Psoas muscle (tissue), 8 donors: ENCODE results near the gene CEP104. TPM values are rescaled to one million over a fixed set of nuclear protein-coding genes. Genes with fewer than 3 reads are reported as not detected.

ENCODE experiments used
- ATAC-seq, 4 donors: fragments of 200-7000 bp; cut with Tn5 transposase; one replicate each; pipeline ENCODE4 v1.9.1; 2020; ENCODE audit warnings: moderate library complexity in 3 of 4, mild to moderate bottlenecking in 2 of 4
- DNase-seq, 2 donors: peaks; one replicate each; pipeline ENCODE4 v3.0.0-alpha.2; 2020
- H3K27ac ChIP-seq: fragments of 200-600 bp; one replicate; pipeline ENCODE4 v1.8.0; 2022
- H3K27me3 ChIP-seq, 3 donors: fragments of 200-600 bp in 1 of 3; one replicate each; pipeline versions ENCODE4 v1.6.1 to v1.8.0; 2013 to 2022; ENCODE audit warnings: low read length in 2 of 3, mild to moderate bottlenecking in 2 of 3, moderate library complexity in 1 of 3; ENCODE audit not compliant: insufficient read depth in 3 of 3
- H3K36me3 ChIP-seq, 2 donors: fragments of 200-600 bp in 1 of 2; one replicate each; pipeline versions ENCODE4 v1.6.1 to v1.8.0; 2013 to 2022; ENCODE audit warnings: low read depth in 1 of 2, mild to moderate bottlenecking in 1 of 2, moderate library complexity in 1 of 2; ENCODE audit not compliant: insufficient read depth in 1 of 2
- H3K4me1 ChIP-seq: fragments of 200-600 bp; one replicate; pipeline ENCODE4 v1.8.0; 2022
- H3K4me3 ChIP-seq: fragments of 200-600 bp; one replicate; pipeline ENCODE4 v1.8.0; 2022; ENCODE audit warnings: mild to moderate bottlenecking
- H3K9me3 ChIP-seq: fragments of 200-600 bp; one replicate; pipeline ENCODE4 v1.8.0; 2022
- CTCF ChIP-seq: fragments of 200-600 bp; IDR thresholded peaks from one replicate; pipeline ENCODE4 v1.8.0; 2022; ENCODE audit warnings: antibody characterized with exemption
- WGBS, 3 donors: extraction: QIAGEN DNeasy Blood & Tissue Kit; methylation state at CpG; one replicate each; pipeline versions ENCODE4 v1.1.6 to v1.1.7; 2013; 5-methylcytosine and 5-hydroxymethylcytosine counted together
- intact Hi-C, 2 donors: fragments of 100-400 bp; cut with DNase I; formaldehyde crosslinking; loops; one replicate each; pipeline versions ENCODE4 v1.11.0 to v1.14.2; 2022
- polyA plus RNA-seq, 3 donors: library from polyadenylated mRNA; stranded (reverse); fragments of 200-250 nt; gene quantifications; one replicate each; pipeline ENCODE4 v1.2.3, GENCODE V29; 2013
- total RNA-seq, 4 donors: library from RNA; stranded (reverse); fragmentation: NEBNext Ultra II Directional in 2 of 4; extraction: Animal tissue kit (Norgen Biotek cat#: 25700) in 2 of 4; gene quantifications; one replicate each; pipeline versions ENCODE4 v1.2.1 to v1.2.4, GENCODE V29; 2021 to 2023
- donor health status: healthy with polysubstance abuse.
- donor health status: DM: no; HTN: no; CAD: no; lungs with moderate emphysema.
- donor health status: Bipolar disorder and iron deficiency.
- donor health status: healthy.
- donor health status: DM: yes; HTN: yes; CAD: no.
- donor health status: DM: no; HTN: no; CAD: no.
- donor health status: DM: no; HTN: no; CAD: no.
- donor health status: DM: yes; HTN: yes; CAD: no.

Gene CEP104
- total and polyA plus RNA-seq, 7 donors, result 9.0 to 37.7 (median 31.3) TPM

- no peak overlapping the region for H3K4me3 ChIP-seq
- DNase-seq (no peak), ATAC-seq (no peak)
- intact Hi-C loops, result no loop called here
- peaks cover 12% of the 10 kb centered on the region for H3K4me1 ChIP-seq
- H3K27me3 ChIP-seq, result no peaks in the 10 kb centered on the region
- no peaks in the 10 kb centered on the region for H3K9me3 ChIP-seq
- WGBS, 3 donors, result 88 to 91% (median 89%) methylated on average over 20 of the region's 20 CpGs
- no peak for TF ChIP-seq CTCF
- H3K36me3 ChIP-seq, result peaks cover 2 to 64% of the 10 kb centered on the region in 2 donors
- no peak overlapping the region for H3K27ac ChIP-seq
Measured at GRCh38 chr1:3779912-3780416, 77.0 kb downstream of the CEP104 start.

GRCh38 chr1:3779265-3779911 is 77.6 kb downstream of the CEP104 start:
- Histone ChIP-seq H3K27me3 (no peaks in the 10 kb centered on the region), H3K4me1 (peaks cover 12% of the 10 kb centered on the region), H3K4me3 (no peak overlapping the region), H3K36me3 (peaks cover 0 to 58% of the 10 kb centered on the region in 2 donors), H3K27ac (no peak overlapping the region), H3K9me3 (no peaks in the 10 kb centered on the region)
- no peak for TF ChIP-seq CTCF
- intact Hi-C loops, result no loop called here
- 73 to 82% (median 75%) methylated on average over 23 of the region's 23 CpGs for WGBS, 3 donors
- ATAC-seq (no peak), DNase-seq (peak in 1 of 2 donors; percentile 38)

GRCh38 chr1:3778590-3779264 is 78.3 kb downstream of the CEP104 start:
- DNase-seq, result peak in 1 of 2 donors; percentile 59

More at GRCh38 chr1:3778590-3779264, 78.3 kb downstream of the CEP104 start:
- Histone ChIP-seq H3K27me3 (no peaks in the 10 kb centered on the region), H3K9me3 (no peaks in the 10 kb centered on the region), H3K36me3 (peaks cover 0 to 52% of the 10 kb centered on the region in 2 donors), H3K27ac (no peak overlapping the region), H3K4me3 (no peak overlapping the region), H3K4me1 (peaks cover 12% of the 10 kb centered on the region)
- WGBS, 3 donors, result 28 to 50% (median 31%) methylated on average over 12 to 14 of the region's 14 CpGs
- no peak for TF ChIP-seq CTCF
- ATAC-seq, result peak in 3 of 4 donors; percentile 8 to 33 (median 21)
- intact Hi-C loops, result no loop called here
